Prostate gland (tissue), 2 donors: Measurements from ENCODE around the gene EGFLAM. TPM values are rescaled to one million over a fixed set of nuclear protein-coding genes. Genes with fewer than 3 reads are reported as not detected.

Experiments used
- DNase-seq: peaks from one replicate; pipeline ENCODE4 v3.0.0-alpha.2; 2019; ENCODE audit warnings: low spot score
- H3K27ac ChIP-seq, 2 donors: fragments of 200-600 bp; sonication (generic); 2 replicates each; pipeline ENCODE4 v1.5.1; 2017 to 2019
- H3K27me3 ChIP-seq: fragments of 200-600 bp; sonication (generic); replicated peaks from 2 replicates; pipeline ENCODE4 v1.5.1; 2019; ENCODE audit not compliant: insufficient read depth
- H3K36me3 ChIP-seq, 2 donors: fragments of 200-600 bp; sonication (generic); 1 replicate in 1 of 2; 2 replicates in 1 of 2; pipeline versions ENCODE4 v1.5.1 to v1.8.1; 2017 to 2019
- H3K4me1 ChIP-seq: fragments of 200-600 bp; sonication (generic); replicated peaks from 2 replicates; pipeline ENCODE4 v1.5.1; 2019
- H3K4me3 ChIP-seq, 2 donors: fragments of 200-600 bp; sonication (generic); 2 replicates each; pipeline ENCODE4 v1.5.1; 2017 to 2019
- H3K9me3 ChIP-seq: fragments of 200-600 bp; sonication (generic); 2 replicates; pipeline ENCODE4 v1.5.1; 2017
- CTCF ChIP-seq, 4 experiments: fragments of 200-600 bp in 2 of 4; fragments of 450-650 bp in 2 of 4; sonication (generic) in 2 of 4; IDR thresholded peaks; 1 replicate in 3 of 4; 2 replicates in 1 of 4; pipeline ENCODE4 v1.5.1; 2016 to 2019; ENCODE audit warnings: antibody characterized with exemption in 4 of 4, mild to moderate bottlenecking in 2 of 4, moderate library complexity in 2 of 4
- POLR2A ChIP-seq: fragments of 450-650 bp; IDR thresholded peaks from one replicate; pipeline ENCODE4 v1.6.1; 2016; ENCODE audit warnings: antibody characterized with exemption, mild to moderate bottlenecking
- POLR2AphosphoS5 ChIP-seq: sonication (generic); formaldehyde crosslinking; IDR thresholded peaks from one replicate; pipeline ENCODE4 v1.6.1; 2017; ENCODE audit warnings: antibody characterized with exemption
- WGBS: methylation state at CpG from one replicate; pipeline ENCODE4 v1.1.5; 2018; 5-methylcytosine and 5-hydroxymethylcytosine counted together
- intact Hi-C: fragments of 100-400 bp; cut with DNase I; formaldehyde crosslinking; loops from one replicate; pipeline ENCODE4 v1.14.2; 2022
- total RNA-seq, 2 donors: library from RNA; depleted of rRNA; stranded (reverse); fragments of >200 nt; gene quantifications; one replicate each; pipeline ENCODE4 v1.1.0, GENCODE V29; 2016

Gene EGFLAM
- total RNA-seq, 2 donors from 2014 or later: 4.1 to 14.1 TPM

GRCh38 chr5:38452201-38452600 is 193.8 kb downstream of the EGFLAM start:
- Histone ChIP-seq H3K36me3 (no peaks in the 10 kb centered on the region), H3K4me3 (no peak overlapping the region), H3K4me1 (no peaks in the 10 kb centered on the region), H3K27ac (no peak overlapping the region), H3K27me3 (no peaks in the 10 kb centered on the region), H3K9me3 (no peaks in the 10 kb centered on the region)
- TF ChIP-seq POLR2AphosphoS5 (no peak), POLR2A (no peak), CTCF (IDR thresholded peaks at IDR 0.05) (no peak)
- intact Hi-C loops: no loop called here
- DNase-seq: no peak
- WGBS: 79% methylated on average over 4 of the region's 4 CpGs

GRCh38 chr5:38453506-38453905 is 195.1 kb downstream of the EGFLAM start:
- 73% methylated on average over 3 of the region's 3 CpGs for WGBS
- no peak for DNase-seq
- Histone ChIP-seq H3K27me3 (no peaks in the 10 kb centered on the region), H3K4me1 (no peaks in the 10 kb centered on the region), H3K27ac (no peak overlapping the region), H3K36me3 (no peaks in the 10 kb centered on the region), H3K4me3 (no peak overlapping the region), H3K9me3 (no peaks in the 10 kb centered on the region)
- TF ChIP-seq CTCF (IDR thresholded peaks at IDR 0.05) (no peak), POLR2A (no peak), POLR2AphosphoS5 (no peak)
- intact Hi-C loops: no loop called here

DNA sequence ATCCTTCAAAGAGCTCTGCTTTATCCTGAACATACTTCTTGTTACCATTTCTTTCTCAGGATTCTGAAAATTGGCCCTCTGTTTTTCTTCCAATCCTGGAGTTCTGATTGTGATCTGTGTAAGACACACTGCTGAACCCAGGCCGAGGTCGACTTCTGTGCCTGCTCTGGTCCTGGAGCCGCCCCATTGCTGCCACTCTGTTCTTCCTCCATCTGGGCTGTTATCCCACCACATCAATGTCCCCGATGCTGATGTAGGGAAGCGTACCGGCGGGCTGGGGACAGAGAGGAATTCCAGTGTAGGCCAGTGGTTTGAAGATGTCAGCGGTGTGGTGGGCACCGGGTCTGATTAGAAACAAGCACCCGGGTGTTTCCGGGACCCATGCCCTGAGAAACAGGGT is 195.6 kb downstream of the EGFLAM start:
- H3K4me3 ChIP-seq: no peak overlapping the region
- TF ChIP-seq POLR2A (no peak), POLR2AphosphoS5 (no peak), CTCF (IDR thresholded peaks at IDR 0.05) (no peak)
- no peaks in the 10 kb centered on the region for H3K9me3 ChIP-seq
- DNase-seq: no peak
- no peaks in the 10 kb centered on the region for H3K36me3 ChIP-seq
- WGBS: 93% methylated on average over 11 of the region's 11 CpGs
- no peaks in the 10 kb centered on the region for H3K4me1 ChIP-seq
- intact Hi-C loops: no loop called here
- H3K27me3 ChIP-seq: no peaks in the 10 kb centered on the region
- H3K27ac ChIP-seq: no peak overlapping the region

- DNase-seq: no peak
- Histone ChIP-seq H3K27me3 (no peaks in the 10 kb centered on the region), H3K4me3 (no peak overlapping the region), H3K27ac (no peak overlapping the region), H3K4me1 (no peaks in the 10 kb centered on the region), H3K9me3 (no peaks in the 10 kb centered on the region), H3K36me3 (no peaks in the 10 kb centered on the region)
- no peak for TF ChIP-seq POLR2AphosphoS5
- TF ChIP-seq CTCF (IDR thresholded peaks at IDR 0.05): no peak
- TF ChIP-seq POLR2A: no peak
- intact Hi-C loops: no loop called here
- 91% methylated on average over 8 of the region's 8 CpGs for WGBS
These were observed 197.5 kb downstream of the EGFLAM start for GRCh38 chr5:38455796-38456330.

DNA sequence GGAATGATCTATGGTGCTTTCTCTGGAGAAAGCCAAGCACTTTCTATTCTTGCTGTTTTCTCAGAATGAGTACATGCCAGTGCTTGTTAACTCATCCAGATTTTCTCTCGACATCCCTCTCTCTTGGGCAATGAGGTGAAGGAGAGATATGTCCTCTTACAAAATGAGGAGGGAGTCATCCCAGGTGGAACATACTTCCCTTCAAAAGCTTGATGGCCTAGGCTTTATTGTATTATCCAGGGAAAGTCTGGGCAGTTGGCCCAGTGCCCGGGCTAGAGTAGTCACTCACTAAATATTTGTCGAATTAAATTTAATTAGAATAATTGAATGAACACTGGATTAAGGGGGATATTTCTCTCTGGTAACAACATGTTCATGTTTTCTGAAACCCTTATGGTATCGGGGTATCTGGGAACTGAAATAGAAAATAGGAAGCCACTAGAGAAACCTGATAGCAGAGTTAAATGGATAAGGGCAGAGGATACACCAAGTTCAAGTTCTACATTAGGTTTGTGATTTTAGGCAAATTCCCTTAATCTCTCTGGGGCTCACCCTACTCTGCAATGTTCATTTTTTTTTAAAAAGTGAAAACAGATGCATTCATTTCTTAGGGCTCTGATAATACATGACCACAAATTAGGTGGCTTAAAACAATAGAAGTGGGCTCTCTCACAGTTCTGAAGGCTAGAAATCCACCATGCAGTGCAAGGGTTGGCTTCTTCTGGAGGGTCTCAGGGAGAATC is 198.5 kb downstream of the EGFLAM start:
- Histone ChIP-seq H3K27me3 (no peaks in the 10 kb centered on the region), H3K4me3 (no peak overlapping the region), H3K4me1 (no peaks in the 10 kb centered on the region), H3K27ac (no peak overlapping the region), H3K9me3 (no peaks in the 10 kb centered on the region), H3K36me3 (no peaks in the 10 kb centered on the region)
- TF ChIP-seq POLR2AphosphoS5 (no peak), POLR2A (no peak), CTCF (IDR thresholded peaks at IDR 0.05) (no peak)
- WGBS: 72% methylated on average over 4 of the region's 4 CpGs
- no peak for DNase-seq
- intact Hi-C loops: no loop called here
